GM21717 (cell line): ENCODE measurements around the gene PRR19.

Experiments used
- ATAC-seq: cut with Tn5 transposase; IDR thresholded peaks from one replicate; pipeline ENCODE4 v1.9.1; 2021; ENCODE audit warnings: mild to moderate bottlenecking, moderate library complexity; ENCODE audit not compliant: unreplicated experiment

PRR19 gene

DNA sequence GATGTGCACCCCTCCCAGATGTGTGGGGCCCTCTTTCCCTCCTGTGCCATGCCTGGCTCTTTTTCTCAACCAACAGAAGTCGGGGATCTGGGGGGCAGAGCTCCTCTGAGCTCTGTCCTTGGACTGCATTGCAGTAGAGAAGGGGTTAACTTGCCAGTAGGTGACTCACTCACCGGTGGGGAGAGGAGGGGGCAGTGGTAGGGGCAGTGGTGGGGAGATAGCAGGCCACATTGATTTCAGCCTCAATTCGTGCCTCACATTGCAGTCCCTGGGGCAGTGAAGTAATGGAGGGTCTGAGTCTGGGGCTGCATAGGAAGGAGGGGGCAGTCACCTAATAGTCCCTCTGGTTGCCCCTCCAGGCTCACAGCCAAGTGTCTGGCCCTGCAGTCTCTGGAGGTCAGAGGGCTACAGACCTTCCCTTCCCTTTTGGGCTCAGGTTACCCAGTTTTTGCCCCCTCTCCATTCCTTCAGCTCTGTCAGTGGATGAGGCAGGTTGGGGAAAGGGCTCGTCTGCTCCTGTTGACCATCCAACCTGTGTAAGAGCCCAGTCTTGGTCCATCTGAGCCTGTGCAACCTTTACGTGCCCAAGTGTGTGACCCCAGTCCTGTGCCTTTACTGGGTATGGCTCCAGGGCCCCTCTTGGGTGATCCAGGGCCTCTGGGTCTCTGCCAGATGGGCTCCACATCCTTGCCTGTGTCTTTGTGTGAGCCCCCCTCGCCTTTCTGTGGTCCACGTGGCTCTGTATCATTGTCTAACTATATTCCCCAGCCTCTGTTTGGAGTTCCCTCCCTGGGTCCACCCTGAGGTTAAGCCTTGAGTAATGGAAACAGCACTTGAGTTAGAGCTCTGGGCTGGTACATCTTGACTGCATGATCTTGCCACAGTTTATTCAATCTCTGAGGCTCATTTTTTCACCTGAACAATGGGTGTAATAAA lies 19.8 kb upstream of the PRR19 start:
- no peak for ATAC-seq

DNA sequence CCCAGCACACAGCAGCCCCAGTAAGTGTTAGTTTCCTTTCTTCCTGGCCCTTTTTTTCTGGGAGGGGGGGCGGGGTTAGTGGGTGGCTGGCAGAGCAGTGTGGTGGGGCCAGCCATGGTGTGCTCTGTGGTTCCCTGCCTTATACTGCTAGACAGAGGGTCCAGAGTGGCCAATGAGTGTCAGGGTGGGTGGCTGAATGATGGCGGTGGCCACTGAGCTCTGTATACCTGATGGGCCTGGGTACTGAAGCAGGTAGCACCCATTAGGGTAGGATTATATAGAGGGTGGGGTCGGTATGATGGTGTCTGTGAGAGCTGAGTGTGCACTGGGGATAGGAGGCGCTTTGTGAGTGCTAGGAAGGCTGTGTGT lies 19.1 kb upstream of the PRR19 start:
- no peak for ATAC-seq

DNA sequence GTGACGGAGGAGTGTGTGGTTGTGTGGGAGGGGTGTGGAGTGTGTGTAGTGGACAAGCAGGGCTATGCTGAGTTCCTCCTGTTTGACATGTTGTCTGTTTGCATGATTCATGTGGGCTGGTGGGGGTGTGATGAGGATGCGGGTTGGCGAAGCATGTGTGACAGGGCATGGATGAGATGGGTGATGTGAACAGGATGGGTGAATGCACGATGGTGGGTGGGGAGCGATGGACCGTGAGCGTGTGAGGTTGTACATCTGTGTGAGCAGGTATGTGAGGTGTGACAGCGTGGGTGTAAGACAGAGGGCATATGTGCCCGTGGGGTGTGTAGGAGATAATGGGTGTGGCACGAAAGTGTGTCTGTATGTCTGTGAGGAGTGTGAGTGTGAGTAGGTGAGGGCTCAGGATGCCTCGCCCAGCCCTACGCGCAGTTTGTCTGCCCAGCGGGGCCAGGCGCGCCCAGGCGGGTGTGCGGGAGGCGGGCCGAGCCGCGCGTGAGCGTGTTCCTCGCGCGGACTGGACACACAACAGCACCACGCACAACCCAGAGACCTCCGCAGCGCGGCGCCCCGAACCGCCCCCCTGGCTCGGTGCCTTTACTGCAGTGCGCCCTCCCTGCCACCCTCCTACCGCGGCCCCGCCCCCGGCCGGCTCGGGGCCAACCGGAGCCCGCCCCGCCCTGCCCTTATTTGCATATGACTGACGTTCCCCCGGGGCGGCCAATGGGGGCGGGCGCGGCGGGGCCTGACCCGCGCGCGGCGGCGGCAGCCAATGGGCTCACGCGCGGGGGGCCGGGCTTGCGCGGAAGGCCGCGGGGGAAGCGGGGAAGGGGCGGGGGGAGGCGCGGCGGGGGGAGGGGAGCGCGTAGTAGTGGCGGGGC lies 18.5 kb upstream of the PRR19 start:
- peak; percentile 30 for ATAC-seq

DNA sequence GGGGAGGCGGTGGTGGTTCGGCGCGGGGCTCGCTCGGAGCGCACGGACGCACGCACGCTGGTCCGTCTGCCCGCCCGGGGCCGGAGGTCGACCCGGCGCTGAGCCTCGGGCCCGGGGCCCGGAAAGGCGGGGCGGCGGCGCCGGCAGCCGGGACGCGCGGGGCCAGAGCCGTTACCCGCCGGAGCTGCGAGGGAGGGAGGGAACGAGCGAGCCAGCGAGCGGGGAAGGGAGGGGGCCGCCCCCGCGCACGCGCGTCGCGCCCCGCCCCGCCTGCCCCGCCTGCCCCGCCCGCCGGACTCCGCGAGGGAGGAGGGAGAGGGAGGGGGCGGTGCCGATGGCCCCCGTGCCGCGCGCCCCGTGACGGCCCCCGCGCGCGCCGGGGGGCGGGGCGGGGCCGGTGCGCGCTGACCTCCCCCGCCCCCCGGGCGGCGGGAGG lies 17.8 kb upstream of the PRR19 start:
- ATAC-seq: peak; percentile 20

DNA sequence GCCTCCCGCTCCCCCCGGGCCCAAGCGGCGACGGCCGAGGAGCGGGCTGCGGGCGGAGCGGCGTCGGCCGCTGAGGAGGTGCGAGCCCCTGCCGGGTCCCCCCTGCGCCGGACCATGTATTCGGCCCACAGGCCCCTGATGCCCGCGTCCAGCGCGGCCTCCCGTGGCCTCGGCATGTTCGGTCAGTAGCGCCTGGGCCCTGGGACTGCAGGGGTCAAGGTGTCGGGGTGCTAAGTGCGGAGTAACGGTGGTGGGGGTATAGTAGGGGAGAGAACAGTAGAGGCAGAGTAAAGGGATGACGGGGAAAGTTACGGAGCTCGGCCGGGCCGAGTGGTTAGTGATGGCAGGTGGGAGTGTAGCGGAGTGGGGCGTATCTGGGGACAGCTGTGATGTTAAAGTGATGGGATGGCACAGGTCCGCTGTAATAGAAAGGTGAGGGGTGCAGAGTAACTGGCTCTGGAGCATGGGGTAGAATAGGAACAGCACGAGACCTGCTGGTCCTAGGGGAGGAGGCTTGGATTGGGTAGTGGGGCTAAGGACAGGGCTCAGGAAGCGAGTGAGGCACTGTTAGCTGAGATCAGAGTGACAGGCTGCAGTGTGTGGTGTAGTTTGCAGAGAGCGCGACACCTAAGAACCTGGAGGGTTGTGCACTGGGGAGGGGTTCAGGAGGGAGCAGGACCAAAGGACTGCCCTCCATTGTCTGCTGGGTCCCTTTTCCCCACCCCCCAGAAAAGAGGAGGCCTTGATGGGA lies 17.2 kb upstream of the PRR19 start:
- no peak for ATAC-seq

DNA sequence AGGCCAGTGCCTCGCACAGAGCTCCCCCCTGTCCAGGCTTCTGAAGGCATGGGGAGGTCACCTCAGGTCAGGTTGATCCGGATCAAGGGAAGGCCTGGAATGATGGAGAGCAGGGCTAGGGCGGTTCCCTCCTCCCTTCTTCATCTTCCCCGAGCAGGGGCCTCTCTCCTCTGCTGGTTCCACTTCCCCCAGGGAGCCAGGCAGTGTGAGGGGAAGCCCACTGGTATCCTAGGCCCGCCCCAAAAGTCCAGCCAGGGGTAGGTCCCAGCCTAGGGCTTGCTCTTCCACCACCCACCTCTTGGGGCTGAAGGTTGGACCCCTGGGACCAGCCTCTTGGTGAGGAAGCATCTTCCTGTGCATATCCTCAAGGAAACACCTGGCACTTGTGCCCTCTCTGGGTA lies 16.4 kb upstream of the PRR19 start:
- no peak for ATAC-seq

DNA sequence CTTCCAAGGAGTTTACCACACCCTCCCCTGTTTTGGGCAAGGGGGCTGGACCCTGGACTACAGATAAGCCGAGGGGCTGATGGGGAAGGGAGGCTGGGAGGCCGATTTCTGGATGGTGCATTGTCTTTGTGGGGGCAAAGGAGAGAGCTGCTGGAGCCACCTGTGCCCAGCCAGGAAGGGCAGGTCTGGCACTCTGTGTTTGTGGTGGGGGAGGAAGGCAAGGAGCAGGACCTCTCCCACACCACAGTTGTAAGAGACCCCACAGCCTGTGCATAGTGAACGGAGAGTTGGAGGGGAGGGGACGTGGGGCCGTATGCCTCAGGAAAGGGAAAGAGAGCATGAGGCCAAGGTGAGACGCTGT lies 16.0 kb upstream of the PRR19 start:
- ATAC-seq: no peak

DNA sequence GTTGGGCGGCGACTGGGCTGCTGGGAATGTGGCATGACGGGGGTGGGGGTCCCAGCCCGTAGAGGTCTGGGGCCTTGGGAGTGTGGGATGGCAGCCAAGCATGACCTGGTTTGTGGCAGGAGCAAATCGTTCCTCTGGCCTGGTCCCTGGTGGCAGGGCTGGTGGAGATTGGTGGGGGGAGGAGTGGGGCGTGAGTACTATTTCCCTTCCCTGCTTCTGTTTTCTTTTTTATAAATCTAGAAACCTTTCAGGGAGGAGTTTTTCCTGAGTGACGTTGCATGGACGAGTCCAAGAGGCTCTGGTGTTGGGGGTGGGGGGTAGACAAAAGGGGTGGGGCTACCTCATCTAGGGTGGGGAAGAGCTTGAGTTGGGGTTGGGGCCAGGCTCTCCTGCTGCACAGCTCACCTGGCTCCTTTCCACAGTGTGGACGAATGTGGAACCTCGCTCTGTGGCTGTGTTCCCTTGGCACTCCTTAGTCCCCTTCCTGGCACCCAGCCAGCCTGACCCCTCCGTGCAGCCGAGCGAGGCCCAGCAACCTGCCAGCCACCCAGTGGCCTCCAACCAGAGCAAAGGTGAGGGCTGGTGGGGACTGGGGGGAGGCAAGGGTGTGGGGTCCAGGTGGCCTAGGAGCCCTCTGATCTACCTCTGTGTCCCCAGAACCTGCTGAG lies 15.4 kb upstream of the PRR19 start:
- ATAC-seq: no peak

DNA sequence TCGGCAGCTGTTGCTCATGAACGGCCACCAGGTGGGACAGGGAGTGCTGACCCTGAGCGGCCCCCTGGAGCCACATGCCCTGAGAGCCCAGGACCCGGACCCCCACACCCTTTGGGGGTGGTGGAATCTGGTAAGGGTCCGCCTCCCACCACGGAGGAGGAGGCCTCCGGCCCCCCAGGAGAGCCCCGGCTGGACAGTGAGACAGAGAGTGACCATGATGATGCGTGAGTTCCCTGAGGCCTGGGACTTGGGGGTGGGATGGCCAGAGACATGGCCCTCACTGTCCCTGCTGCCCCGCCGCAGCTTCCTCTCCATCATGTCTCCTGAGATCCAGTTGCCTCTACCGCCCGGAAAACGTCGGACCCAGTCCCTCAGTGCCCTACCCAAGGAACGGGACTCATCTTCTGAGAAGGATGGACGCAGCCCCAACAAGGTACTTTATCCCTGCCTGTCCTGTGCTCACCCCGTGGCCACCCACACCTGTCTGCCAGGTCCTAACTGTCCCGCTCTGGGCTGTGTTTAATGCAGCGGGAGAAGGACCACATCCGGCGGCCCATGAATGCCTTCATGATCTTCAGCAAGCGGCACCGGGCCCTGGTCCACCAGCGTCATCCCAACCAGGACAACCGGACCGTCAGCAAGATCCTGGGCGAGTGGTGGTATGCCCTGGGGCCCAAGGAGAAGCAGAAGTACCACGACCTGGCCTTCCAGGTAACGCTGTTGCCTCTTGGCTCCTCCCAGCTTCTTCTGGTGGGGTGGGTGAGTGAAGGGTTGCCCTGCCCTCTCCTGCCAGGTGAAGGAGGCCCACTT lies 14.7 kb upstream of the PRR19 start:
- ATAC-seq: no peak

DNA sequence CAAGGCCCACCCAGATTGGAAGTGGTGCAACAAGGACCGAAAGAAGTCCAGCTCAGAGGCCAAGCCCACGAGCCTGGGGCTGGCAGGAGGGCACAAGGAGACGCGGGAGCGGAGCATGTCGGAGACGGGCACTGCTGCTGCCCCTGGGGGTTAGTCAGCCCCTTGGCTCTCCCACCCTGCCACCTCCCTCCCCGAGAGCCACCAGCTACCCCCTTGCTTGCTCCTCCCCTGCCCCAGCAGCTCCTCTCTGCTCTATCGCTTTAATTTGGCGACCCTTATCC lies 14.2 kb upstream of the PRR19 start:
- no peak for ATAC-seq

DNA sequence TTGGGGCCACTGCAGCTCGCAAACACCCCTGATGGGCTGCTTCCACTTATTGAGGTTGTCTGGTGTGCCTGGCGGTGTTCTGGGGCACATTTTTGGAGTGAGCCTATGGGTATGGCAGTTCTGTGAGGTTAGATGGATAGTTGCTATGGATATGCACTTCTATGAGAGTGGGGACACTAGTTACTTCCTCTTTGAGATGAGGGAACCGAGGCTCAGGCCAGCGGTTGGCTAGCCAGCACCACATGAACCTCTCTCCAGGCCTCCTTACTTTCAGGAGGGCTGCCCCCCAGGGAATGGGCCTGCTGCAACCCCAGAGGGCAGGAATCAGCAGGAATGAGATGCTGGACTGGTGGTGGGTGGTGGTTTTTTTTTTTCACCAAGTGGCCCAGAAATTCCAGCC lies 13.5 kb upstream of the PRR19 start:
- no peak for ATAC-seq

DNA sequence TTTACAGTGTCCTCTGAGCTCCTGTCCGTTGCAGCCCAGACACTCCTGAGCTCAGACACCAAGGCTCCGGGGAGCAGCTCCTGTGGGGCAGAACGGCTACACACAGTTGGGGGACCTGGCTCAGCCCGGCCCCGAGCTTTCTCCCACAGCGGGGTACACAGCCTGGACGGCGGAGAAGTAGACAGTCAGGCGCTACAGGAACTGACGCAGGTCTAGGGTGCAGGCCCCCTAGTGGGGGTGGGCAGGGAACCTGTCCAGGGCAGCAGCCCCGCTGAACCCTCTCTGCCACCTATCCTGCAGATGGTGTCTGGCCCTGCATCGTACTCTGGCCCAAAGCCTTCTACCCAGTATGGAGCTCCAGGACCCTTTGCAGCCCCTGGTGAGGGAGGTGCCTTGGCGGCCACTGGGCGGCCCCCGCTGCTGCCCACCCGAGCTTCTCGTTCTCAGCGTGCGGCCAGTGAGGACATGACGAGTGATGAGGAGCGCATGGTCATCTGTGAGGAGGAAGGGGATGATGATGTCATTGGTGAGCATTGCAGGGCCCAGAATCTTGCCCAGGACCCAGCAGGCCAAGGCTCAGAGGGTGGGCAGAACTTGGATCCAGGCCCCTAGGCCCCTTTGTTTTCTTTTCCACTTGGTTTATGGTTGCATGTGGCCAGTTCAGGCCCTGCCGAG lies 12.9 kb upstream of the PRR19 start:
- no peak for ATAC-seq

DNA sequence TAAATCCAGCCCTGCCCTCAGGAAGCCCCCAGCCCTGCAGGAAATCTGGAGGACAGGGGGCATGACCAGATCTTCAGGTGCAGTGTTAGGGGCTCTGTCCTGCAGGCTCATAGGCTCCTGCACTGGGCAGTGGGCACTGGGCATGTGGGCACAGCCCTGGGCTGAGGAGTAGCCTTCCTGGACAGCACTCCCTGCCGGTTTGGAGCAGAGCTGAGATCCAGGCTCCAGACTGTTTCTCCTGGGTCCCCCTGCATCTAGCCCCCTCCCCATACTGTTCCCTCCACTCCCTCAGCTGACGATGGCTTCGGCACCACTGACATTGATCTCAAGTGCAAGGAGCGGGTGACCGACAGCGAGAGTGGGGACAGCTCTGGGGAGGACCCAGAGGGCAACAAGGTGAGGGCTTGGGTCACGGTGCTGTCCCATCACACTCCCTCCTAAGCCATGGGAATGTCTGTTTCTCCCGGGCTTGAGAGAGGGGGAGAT lies 12.3 kb upstream of the PRR19 start:
- no peak for ATAC-seq

DNA sequence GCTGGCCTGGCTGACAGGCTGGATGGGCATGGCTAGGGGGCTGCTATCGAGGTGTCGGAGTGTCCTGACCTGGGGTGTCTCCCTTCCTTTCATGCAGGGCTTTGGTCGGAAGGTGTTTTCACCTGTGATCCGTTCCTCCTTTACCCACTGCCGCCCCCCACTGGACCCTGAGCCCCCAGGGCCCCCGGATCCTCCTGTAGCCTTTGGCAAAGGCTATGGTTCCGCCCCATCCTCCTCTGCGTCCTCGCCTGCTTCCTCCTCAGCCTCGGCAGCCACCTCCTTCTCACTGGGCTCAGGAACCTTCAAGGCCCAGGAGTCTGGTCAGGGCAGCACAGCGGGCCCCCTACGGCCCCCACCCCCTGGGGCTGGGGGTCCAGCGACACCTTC lies 11.8 kb upstream of the PRR19 start:
- no peak for ATAC-seq

DNA sequence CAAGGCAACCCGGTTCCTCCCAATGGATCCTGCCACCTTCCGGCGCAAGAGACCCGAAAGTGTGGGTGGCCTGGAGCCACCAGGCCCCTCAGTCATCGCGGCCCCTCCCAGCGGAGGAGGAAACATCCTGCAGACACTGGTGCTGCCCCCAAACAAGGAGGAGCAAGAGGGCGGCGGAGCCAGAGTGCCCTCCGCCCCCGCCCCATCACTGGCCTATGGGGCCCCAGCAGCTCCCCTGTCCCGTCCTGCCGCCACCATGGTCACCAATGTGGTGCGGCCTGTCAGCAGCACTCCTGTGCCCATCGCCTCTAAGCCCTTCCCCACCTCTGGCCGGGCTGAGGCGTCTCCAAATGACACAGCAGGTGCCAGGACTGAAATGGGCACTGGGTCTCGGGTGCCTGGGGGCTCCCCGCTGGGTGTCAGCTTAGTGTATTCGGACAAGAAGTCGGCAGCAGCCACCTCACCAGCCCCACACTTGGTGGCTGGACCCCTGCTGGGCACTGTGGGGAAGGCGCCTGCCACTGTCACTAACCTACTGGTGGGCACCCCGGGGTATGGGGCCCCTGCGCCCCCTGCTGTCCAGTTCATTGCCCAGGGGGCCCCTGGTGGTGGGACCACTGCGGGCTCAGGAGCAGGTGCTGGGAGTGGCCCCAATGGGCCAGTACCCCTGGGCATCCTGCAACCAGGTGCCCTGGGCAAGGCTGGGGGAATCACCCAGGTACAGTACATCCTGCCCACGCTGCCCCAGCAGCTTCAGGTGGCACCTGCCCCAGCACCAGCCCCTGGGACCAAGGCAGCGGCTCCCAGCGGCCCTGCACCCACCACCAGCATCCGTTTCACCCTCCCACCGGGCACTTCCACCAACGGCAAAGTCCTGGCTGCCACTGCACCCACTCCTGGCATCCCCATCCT lies 11.2 kb upstream of the PRR19 start:
- no peak for ATAC-seq

DNA sequence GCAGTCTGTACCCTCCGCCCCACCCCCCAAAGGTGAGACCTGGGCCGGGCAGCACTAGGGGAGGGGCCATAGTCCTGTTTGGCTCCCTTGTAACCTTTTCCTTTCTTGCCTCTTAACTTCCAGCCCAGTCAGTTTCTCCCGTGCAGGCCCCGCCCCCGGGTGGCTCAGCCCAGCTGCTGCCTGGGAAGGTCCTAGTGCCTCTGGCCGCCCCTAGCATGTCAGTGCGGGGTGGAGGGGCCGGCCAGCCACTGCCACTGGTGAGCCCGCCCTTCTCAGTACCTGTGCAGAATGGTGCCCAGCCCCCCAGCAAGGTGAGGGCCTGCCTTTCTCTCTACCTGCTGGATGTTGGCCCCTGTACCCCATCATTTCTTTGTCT lies 10.5 kb upstream of the PRR19 start:
- no peak for ATAC-seq

DNA sequence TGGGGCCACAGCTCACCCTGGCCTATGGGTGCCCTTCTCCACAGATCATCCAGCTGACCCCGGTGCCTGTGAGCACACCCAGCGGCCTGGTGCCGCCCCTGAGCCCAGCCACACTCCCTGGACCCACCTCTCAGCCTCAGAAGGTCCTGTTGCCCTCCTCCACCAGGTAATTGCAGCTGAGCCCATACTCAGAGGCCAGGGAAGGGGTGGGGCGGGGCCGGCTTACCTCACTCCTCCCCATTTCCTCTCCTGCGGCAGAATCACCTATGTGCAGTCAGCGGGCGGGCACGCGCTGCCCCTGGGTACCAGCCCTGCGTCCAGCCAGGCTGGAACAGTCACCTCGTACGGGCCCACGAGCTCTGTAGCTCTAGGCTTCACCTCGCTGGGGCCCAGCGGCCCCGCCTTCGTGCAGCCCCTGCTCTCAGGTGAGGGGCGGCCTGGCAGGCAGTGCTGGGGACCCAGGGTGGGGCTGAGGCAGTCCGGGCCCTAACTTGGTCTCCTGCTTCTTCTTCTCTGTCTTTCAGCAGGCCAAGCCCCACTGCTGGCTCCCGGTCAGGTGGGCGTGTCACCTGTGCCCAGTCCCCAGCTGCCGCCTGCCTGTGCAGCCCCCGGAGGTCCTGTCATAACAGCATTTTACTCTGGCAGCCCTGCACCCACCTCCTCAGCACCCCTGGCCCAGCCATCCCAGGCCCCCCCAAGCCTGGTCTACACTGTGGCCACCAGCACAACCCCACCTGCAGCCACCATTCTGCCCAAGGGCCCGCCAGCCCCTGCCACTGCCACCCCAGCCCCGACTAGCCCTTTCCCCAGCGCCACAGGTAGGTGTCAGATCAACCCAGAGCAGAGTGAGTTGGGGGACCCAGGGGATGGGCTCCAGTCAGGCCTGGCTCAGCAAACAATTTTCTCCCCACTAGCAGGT lies 9.6 kb upstream of the PRR19 start:
- no peak for ATAC-seq
